CD4-positive, alpha-beta T cell treated with Interleukin-2 at 100 ng/mL for 4 hours (primary cell): Measurements from ENCODE around the gene TMEM214.
A peak's percentile ranks its signal among the peaks of the same experiment; 100 is the strongest.

ENCODE experiments used
- DNase-seq: peaks from one replicate; pipeline ENCODE4 v3.0.0-alpha.2; 2020; ENCODE audit warnings: low spot score

The TMEM214 gene

DNA sequence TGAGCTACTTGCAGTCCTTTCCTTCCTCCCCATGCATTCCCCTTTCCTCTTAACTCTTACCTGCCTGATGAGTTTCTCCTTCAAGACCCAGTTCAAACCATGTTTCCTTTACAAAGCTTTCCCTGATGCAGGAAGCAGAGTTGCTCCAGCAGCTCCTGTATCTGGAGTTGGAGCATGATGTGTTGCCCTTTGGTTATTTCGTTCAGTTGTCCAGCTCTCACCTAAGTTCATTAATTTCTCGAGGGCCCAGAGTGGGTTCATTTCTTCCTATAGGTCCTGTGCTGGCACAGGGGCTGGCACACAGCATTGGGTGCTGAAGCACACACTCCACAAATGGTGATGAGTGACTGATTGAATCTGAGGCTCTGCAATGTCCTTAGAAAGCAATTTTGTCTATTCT is 23.0 kb upstream of the TMEM214 start:
- no peak for DNase-seq

DNA sequence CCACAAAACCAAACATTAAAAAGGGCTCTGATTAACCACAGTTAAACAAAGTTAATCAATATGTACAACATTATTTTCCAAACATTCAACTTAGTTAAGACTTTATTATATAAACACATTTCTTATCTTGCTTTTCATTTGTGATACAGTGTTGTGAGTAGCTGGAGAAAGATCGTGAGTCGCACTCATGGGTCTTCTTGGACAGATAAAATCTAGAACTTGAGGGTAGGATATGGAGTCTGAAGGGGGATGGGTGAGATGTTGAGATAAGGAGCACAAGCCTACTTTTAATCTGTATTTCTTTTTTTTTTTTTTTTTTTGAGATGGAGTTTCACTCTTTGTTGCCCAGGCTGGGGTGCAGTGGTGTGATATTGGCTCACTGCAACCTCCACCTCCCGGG is 22.6 kb upstream of the TMEM214 start:
- no peak for DNase-seq

DNA sequence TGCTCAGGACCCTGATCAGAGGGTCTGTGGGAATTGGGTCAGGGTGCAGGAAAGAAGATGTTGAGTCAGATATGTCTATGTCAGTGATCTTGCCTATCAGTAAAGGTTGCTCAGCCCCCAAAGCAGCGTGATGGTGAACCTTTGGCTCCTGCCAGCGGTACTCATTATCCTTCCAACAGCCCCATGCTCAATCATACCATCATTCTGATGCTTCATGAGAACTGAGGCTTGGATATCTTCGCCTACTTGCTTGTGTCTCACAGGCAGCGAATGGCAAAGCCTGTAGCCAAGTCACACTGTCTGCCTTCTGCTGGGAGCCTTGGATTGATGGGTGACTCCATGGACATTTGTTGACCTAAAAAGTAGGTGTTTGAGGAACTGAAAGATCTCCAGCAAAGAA is 19.0 kb upstream of the TMEM214 start:
- DNase-seq, result no peak

DNA sequence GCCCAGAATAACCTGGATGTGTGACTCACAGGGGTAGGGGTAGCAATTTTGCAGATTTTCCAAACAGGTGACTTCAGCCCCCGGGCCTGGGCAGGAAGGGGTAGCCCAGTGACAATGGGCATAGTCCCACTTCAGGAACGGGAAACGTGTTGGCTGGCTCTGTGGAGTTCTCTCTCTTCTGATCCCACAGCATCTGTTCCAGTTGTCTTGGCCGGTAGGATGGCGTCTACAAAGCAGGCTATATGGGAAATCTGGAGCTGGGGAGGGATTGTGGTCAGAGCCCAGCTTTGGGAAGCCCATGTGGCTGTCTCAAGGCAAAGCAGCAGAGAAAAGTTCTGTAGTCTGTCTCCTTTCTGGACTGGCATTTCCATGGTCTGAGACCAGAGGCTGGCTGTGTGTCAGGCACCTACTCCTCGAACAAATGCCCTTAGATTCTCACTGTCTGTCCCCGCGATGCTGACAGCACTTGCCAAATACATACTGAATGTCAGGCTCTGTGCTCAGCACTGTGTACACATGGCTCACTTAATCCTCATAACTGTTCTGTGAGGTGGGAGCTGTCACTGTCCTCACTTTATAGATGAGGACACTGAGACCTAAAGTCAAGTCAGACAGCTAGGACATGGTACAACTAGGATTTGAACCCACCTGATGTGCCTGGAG is 17.9 kb upstream of the TMEM214 start:
- no peak for DNase-seq

DNA sequence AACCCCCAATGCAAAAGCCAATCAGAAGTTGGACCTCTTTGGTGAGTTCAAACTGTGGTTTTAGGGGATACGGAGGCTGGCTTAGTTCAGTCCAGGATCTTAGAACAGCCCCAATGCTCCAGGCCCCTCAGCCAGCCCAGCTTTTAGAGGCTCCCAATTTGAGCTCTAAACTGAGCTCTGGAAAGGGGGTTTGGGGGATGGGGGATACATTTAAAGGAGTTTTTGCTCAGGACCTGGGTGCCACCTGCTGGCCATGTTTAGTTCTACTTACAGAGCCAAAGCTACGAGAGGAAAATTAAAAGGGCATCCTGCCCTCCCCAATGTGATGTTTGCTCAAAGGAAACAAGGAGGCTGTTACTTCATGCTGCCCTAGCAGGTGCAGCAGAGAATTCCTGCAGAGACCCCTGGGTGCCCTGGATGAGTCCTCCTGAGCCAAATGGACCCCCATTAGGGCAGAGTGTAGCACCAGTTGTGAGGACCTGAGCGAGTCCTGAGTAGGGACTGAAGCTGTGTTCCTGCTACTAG is 15.9 kb upstream of the TMEM214 start:
- peak; percentile 39 for DNase-seq

DNA sequence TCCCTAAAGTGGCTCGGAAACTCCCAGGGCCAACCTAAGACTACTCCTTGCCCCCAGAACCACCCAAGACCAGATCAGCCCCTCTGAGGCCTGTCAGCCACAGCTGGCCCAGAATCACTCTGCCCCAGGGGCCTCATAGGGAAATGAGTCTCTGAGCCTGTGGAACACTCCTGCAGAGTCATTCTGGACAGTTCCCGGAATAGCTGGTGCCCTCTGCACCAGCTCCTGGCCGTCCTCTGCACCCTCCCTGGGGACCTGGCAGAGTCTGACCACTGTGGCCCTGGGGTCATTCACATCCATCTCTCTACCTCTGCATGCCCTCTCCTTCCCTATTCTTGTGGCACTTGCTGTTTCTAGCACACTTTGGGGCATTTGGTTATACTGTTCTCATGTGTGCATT is 14.6 kb upstream of the TMEM214 start:
- DNase-seq, result no peak

DNA sequence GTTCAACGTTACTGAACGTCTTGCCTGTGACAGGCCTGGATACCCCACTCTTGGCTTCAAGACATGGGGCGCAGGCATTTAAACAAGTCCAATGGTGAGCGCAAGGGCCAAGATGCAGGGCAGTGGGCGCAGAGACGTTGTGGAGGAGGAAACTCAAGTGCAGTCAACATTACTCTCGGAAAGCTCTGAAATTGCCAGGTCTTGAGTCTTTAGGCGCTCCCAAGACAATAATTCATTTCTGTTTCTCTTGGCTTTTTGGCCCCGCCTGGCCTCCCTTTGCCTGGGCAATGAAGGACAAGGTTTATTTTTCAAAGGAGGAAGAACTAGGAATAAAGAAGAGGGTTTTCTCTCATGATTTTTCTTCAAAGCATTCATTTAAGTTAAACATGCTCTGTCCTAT is 13.3 kb upstream of the TMEM214 start:
- no peak for DNase-seq

DNA sequence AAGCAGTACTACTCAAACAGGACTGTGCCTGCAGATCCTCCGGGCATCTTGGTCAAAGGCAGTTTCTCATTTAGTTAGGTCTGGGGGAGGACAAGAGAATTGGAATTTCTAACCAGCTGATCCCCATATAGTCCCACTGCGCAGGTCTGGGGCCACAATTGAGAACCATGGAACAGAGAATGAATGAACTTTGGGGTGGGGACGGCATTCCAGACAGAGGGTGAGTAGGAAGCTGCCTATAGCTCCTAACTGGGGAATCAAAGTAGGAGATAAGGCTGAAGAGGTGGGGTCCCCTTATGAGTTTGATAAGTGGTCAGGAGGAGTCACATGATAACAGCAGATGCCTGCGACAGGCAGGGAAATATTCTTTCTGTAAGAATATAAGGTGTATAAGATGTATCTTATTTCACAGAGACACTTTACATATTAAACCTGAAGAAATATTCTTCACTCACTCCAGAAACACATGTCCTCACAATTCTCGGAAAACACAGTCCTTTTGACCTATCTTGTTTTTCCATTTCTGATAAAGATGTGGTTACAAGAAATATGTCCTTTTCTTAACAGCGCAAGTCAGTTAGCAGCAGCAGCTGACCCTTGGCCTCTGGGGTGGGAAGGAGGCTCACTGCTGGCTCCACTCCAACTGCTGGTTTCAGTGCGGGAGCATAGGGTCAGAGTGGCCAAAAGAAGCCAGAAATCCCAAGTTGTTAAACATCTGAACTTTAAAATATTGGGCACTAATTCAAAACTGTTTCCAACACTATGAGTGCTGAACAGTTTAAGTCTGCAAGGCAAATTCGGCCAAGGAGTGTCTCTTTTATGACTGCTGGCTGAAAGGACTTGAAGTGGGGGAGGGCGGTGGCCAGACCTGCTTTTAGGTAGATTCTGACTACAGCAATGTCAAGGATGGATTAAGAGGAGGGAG is 12.6 kb upstream of the TMEM214 start:
- DNase-seq, result no peak

DNA sequence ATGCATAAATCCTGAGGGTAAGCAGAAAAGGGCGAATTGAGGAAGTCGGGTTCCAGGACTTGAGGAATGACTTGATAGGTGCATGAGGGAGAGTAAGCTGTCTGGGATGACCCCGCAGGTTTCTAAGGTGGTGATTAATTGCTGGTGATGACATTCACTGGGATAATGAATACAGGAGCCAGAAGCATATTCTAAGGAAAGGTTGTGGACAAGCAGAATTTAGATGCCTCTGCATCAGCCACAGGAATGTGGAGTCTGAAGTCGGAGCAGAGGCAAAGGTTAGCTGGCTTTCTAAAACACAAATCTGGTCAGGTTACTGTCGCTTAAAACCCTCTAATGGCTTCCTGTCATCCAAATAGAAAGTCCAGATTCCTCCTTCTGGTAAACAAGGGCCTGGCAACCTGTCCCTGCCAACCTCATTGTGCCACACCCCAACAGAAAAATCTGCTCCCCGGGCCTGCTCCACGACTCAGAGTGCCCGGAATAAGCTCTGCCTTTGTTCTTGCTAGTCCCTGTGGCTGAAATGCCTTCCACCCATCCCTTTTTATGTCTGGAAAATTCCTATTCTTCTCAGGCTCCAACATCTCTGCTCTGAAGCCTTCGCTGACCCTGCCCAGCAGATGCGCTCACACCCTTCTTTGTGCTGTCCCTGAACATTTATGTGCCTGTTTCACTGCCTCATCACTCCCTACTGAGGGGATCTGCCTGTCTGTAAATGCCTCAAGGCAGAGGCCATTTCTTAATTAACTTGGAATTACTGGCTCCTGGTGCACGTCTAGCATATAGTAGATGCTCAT is 11.3 kb upstream of the TMEM214 start:
- DNase-seq, result no peak

DNA sequence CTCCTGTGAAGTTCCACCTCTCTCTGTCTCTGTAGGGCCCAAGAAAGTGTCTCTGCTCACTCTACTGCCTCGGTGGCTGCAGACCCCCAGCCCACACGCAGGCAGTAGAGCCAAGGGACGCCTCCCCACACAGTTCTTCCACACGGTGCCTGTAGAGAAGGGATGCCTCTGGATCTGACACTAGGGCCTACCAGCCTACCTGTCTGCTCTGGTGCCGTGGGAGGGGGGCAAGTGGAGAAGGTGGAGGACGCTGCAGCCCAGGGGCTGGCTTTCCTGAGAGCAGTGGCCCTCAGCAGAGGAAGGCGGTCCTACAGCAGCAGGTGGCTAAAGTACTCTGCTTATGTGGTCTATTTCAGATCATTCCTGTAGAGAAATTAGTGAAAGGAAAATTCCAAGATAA is 9.0 kb upstream of the TMEM214 start:
- DNase-seq, result no peak

DNA sequence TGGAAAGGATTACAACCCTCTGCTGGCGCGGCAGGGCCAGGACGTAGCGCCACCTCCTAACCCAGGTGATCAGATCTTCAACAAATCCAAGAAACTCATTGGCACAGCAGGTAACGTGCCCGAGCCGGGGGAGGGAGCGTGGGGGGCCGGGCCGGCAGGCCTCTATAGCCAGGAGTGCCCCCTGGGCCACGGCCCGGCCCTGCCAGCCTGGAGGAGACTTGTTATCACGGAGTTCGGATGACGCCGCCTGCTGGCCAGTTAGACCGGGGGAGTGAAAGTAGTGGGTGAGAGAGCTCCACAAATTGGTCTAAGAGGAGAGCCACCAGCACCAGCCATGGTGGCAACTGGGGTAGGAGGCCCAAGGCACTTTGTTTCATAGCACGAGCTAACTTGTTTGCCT is 8.6 kb upstream of the TMEM214 start:
- no peak for DNase-seq

DNA sequence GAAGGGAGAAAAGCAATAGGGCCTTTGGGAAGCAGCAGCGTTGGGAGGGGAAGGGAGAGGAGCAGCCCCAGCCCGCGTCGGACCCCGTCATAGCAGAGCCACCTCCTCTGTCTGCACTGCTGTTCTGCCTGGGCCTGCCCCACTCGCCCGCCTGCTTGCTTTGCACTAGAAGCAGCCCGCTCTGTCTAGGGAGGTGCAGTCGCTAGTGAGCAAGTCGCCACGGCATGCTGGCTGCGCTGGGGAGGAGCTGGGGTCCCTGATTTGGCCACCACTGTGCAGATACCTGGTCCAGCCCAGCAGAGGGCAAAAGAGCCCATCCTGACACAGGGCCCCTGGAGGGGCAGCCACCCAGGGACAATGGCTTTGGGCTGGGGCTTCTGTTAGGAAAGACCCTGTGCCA is 8.0 kb upstream of the TMEM214 start:
- no peak for DNase-seq

DNA sequence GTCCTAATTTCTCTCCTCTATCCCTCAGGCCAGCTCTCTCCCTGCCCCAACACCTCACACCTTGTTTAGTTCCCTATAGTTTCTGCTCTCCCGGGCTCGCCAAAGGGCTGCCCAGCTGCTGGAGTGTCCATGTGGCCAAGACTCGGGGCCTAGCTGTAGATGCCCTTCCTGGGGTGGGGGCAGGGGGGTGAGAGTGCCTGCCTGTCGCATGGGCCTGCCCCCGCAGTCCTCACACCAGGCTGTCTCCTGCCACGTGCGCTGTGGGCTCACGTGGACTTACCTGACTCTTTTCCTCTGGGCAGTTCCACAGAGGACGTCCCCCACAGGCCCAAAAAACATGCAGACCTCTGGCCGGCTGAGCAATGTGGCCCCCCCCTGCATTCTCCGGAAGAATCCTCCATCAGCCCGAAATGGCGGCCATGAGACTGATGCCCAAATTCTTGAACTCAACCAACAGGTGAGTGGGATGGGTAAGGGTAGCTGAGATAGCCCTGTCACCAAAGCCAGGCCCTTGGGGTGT is 7.4 kb upstream of the TMEM214 start:
- DNase-seq, result no peak

DNA sequence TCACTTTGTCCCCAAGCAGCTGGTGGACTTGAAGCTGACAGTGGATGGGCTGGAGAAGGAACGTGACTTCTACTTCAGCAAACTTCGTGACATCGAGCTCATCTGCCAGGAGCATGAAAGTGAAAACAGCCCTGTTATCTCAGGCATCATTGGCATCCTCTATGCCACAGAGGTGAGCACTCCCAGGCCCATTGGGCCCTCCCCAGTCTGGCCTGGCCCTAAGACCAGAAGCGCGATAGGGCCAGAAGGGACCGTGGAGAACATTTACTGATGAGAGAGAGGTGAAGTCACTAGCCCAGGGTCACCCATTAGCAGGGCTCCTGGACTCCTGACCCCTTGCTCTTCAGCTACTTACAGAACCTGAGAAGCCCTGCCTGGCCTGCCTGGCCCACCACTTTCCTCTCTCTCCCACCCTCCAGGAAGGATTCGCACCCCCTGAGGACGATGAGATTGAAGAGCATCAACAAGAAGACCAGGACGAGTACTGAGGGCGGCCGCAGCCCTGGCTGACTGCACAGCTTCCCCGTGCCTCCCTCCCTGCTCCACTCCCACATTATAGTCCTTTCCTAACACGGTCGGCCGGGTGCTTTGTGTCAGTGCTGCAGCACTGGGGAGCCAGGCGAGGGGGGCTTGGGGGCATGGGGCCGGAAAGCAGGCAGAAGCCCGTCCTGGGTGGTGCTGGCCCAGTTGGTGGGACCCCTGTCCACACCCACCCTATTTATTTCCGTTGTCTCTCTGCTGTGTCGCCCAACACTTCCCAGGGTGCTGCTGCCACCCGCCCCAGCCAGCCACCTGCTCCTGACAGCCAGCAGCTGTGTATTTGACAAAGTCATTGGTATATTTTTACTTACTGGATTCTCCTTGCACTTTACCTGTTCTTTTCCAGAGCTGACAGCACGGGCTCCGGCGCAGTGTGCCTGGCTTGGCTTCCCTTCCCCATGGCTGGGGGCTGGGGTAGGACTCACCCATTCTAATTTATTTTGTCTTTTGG is 6.6 kb upstream of the TMEM214 start:
- DNase-seq, result no peak

DNA sequence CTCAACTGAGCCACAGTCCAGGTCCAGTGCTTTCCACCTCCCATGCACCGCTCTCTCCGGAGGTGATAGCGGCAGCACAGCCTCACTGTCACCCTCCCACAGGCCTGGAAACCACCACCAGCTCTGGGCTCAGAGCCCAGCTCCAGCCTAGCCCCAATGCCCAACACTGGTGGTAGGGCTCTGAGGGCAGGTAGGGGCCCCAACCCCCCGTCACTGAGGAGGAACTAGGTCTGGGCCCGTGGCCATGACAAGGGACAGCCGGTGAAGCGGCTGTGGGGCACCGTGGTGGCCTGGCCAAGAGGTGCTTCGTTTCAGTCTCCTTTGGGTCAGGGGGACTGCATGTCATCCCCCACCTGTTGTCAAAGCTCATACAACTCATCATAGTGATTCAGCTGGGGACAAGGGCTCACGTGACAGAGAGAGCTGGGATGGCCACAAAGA is 5.5 kb upstream of the TMEM214 start:
- DNase-seq, result no peak

DNA sequence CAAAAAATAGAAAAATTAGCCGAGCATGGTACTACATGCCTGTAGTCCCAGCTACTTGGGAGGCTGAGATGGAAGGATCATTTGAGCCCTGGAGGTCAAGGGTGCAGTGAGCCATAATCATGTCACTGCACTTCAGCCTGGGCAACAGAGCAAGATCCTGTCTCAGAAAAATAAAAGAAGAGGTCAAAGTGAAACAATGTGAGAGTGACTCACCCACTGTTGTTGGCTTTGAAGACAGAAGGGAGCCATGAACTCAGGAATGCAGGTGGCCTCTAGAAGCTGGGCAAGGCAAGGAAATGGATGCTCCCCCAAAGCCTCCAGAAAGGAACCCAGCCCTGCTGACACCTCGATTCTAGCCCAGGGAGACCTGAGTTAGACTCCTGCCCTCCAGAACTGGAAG is 3.7 kb upstream of the TMEM214 start:
- DNase-seq, result no peak

DNA sequence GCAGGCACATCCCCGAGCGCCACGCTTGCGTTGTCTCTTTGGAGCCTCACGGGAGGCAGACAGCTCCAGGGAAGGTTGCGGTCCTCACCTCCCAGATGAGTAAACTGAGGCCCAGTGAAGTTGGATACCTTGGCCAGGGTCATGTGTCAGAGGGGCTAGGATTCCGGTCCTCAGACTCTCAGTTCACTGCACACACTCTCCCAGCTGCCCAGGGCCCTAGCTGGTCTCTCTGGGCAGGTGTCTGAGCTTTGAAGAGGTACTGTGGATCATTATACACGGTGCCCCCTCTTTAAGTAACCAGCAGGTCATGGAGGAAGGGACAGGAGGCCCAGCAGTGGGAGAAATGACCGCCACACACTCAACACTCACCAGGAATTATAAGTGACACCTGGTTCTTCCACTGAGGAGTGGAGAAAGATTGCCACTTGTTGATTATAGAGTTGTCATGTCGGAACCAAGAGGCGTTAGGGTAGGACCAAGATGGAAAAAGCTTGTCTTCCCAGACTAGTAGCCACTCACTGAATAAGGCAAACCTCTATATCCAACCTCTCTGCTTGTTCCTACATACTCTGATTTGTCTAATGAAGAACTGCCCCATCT is 588 bp downstream of the TMEM214 start:
- no peak for DNase-seq

DNA sequence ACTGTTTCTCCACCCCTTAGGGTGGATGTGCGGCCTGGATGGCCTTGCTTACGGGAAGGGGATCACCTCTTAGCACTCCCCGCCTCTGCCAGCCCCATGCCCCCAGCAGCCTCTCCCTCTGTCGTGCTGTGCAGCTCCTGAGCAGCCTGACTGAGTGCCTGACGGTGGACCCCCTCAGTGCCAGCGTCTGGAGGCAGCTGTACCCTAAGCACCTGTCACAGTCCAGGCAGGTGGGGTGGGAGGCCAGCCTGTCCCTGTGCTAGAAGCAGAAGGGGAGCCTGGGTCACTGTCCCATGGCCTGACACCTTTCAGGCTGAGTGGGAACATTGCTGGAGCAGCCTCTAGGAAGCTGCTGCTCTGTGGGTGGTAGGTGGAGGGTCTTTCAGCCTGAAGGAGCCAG is 5.2 kb downstream of the TMEM214 start:
- no peak for DNase-seq

DNA sequence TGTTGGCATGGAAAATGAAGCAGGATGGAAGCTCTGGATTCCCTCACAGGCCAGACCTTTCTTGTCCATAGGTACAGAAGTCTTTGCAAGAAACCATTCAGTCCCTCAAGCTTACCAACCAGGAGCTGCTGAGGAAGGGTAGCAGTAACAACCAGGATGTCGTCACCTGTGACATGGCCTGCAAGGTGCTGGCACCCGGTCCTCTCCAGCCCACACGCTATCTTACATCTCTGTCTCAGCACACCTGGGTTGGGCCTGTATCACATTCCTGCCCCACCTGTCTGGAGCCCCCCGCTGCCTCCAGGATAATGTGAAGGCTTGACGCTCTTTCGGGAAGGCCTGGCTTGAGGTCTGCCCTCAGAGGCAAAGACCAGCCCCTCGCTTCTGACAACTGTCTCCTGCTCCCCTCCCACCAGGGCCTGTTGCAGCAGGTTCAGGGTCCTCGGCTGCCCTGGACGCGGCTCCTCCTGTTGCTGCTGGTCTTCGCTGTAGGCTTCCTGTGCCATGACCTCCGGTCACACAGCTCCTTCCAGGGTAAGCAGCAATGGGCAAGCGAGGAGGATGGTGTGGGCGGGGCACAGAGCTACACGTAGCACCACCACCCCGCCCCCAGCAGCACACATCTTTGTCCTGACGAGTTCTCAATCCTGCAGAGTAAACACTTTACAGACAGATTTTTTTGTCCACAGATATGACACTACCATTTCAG is 6.0 kb downstream of the TMEM214 start:
- no peak for DNase-seq

DNA sequence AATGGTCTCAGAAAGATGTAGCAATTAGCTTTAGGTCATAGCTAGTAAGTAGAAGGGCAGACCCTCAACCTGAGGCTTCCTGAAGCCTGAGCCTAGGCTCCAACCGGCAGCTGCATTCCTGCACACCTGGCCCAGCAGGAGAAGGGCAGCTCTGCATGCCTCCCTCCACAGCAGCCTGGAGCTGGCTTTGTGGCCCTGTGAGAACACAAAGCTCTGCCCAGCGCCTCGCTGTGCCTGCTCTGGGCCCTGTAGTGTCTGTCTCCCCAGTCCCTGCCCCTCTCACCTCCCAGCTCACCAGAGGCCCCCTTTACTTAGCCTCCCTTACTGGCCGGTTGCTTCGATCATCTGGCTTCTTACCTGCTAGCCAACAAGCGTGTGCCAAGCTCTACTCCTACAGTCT is 6.7 kb downstream of the TMEM214 start:
- DNase-seq, result no peak
